ENCODE data around the gene IZUMO1R.
"Not testable (repeated sequence)": the region's sequence is repeated elsewhere in the genome, so short reads cannot be mapped to it uniquely, and the experiment has no call there.

Gene IZUMO1R

DNA sequence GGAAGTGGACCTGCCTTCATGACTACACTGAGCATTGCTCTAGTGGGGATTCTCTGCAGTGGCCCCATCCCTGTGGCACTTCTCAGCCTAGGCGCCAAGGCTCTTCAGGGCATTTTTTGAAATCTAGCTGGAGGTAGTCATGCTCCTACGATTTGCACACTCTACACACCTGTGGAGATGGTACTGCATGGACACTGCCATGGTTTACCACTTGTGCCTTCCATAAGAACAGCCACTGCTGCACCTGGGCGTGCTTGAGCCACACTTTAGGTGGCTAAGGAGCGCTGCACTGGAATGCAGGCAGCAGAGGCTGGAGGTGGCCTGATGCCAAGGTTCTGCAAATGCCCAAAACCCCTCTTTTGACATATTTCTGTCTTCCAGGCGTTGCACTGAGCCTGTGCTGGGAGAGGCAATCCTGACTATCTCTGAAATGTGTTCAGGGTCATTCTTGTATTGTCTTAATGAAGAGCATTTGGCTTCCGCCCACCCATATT lies 24.3 kb downstream of the IZUMO1R start:
- no peak for DNase-seq

- DNase-seq, result no peak
Measured at GRCh38 chr11:94329501-94329900, 25.1 kb downstream of the IZUMO1R start.

DNA sequence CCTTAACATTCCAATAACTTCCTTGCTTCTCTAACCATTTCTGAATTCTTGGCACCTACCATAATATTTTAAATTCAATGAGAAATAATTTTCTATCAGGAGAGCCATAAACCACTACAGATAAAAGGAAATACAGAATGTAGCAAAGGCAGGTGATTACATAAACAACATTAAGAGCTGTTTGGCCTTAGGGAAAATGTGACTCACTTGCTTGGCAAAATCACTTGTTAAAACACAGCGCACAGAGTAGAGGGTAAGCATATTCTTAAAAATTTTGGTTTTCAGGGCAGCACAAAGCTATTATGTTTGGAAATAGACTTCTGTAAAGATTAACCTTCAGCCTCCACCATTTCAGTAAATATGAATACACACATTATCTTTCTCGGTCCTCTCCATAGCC lies 26.4 kb downstream of the IZUMO1R start:
- no peak for DNase-seq

DNA sequence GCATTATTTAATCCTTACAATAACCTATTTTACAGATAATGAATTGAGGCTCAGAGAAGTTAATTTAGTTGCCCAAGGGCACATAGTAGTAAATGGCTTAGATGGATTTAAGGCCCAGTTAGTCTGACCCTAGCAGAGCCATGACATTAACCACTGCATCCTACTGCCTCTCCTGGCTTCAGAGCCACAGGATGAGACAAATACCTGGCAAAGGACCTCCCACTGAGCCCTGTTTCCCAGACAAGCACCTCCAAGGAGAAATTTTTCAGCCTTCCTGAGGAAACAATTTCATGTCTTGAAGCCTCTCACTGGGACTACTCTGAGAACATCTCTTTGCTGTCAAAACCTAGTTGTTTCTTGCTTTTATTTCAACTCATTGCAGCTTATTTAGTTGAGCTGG lies 28.4 kb downstream of the IZUMO1R start:
- DNase-seq, result no peak

DNA sequence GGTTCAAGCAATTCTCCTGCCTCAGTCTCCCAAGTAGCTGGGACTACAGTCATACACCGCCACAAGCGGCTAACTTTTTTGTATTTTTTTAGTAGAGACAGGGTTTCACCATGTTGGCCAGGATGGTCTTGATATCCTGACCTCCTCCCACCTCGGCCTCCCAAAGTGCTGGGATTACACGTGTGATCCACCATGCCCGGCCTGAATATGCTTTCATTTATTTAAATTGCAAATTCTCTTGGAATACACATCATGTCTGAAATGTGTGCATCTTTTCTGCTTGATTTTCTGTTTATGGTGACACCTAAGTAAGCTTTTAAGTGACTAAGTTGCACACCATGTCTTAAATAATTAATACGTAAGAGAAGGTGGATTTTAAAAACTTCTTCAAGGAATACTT lies 31.7 kb downstream of the IZUMO1R start:
- no peak for DNase-seq

GRCh38 chr11:94338651-94339050 lies 34.3 kb downstream of the IZUMO1R start:
- DNase-seq, result no peak

DNA sequence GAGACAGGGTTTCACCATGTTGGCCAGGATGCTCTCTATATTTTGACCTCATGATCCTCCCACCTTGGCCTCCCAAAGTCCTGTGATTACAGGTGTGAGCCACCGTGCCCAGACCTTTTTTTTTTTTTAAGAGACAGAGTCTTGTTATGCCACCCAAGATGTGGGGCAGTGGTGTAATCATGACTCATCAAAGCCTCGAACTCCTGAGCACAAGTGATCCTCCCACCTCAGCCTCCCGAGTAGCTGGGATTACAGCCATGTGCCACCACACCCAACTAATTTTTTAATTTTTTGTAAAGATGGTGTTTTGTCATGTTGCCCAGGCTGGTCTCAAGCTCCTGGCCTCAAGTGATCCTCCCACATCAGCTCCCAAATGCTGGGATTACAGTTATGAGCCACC lies 37.9 kb downstream of the IZUMO1R start:
- no peak for DNase-seq

GRCh38 chr11:94343495-94343894 lies 39.1 kb downstream of the IZUMO1R start:
- no peak for DNase-seq

GRCh38 chr11:94346311-94346710 lies 41.9 kb downstream of the IZUMO1R start:
- DNase-seq, result not testable (repeated sequence)

DNA sequence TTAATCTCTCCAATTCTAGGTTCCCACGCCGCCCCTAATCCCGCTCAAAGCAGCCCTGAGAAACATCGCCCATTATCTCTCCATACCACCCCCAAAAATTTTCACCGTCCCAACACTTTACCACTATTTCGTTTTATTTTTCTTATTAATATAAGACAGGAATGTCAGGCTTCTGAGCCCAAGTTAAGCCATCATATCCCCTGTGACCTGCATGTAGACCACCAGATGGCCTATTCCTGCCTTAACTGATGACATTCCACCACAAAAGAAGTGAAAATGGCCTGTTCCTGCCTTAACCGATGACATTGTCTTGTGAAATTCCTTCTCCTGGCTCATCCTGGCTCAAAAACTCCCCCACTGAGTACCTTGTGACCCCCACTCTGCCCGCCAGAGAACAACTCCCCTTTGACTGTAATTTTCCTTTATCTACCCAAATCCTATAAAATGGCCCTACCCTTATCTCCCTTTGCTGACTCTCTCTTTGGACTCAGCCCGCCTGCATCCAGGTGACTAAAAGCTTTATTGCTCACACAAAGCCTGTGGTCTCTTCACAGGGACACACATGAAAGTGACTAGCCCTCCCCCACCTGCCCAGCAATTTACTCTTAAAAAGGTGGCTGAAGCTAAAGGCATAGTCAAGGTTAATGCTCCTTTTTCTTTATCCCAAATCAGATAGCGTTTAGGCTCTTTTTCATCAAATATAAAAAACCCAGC lies 46.6 kb downstream of the IZUMO1R start:
- DNase-seq, result not testable (repeated sequence)

Measured in CD4-positive, alpha-beta T cell treated with Interleukin-21 for 1 hour (primary cell).